H1 (cell line): Measurements from ENCODE around the gene SLC9A3. TPM values are rescaled to one million over a fixed set of nuclear protein-coding genes. Genes with fewer than 3 reads are reported as not detected.

Experiments used
- CTCF ChIA-PET: fragments of 300-600 bp; sonication (Branson Sonifier 250); formaldehyde crosslinking; loops from one replicate; lab custom pipeline; 2021; ENCODE audit not compliant: partially characterized antibody; lab: Charles Lee
- POLR2A ChIA-PET: fragments of 300-600 bp; sonication (Branson Sonifier 250); formaldehyde crosslinking; loops from one replicate; lab custom pipeline; 2021; ENCODE audit warnings: inconsistent platforms; ENCODE audit not compliant: partially characterized antibody; lab: Charles Lee
- DNase-seq, 2 experiments: peaks; one replicate each; pipeline versions ENCODE4 v3.0.0 to v3.0.0-alpha.2; 2010 to 2022; ENCODE audit warnings: low spot score in 2 of 2, low read depth in 1 of 2, mixed read lengths in 1 of 2
- FAIRE-seq: peaks from 2 replicates; lab custom pipeline; 2011; peaks lifted over from hg19 to GRCh38; lab: Jason Lieb, UNC
- H2AFZ ChIP-seq: 2 replicates; pipeline ENCODE4 v1.8.1; 2012; ENCODE audit warnings: low read length, inconsistent platforms
- H2AK5ac ChIP-seq: 2 replicates; pipeline ENCODE4 v1.6.1; 2013; ENCODE audit warnings: low read depth, low read length
- H2BK120ac ChIP-seq: replicated peaks from 2 replicates; pipeline ENCODE3; 2013; ENCODE audit warnings: low read depth, low read length, inconsistent platforms
- H2BK12ac ChIP-seq: 2 replicates; pipeline ENCODE4 v1.6.1; 2013; ENCODE audit warnings: low read depth, low read length
- H2BK15ac ChIP-seq: 2 replicates; pipeline ENCODE4 v1.6.1; 2013; ENCODE audit warnings: low read length
- H2BK20ac ChIP-seq: 2 replicates; pipeline ENCODE4 v1.6.1; 2013; ENCODE audit warnings: low read length
- H2BK5ac ChIP-seq: 2 replicates; pipeline ENCODE4 v1.6.1; 2013; ENCODE audit warnings: low read depth, low read length
- H3K14ac ChIP-seq: 2 replicates; pipeline ENCODE4 v1.6.1; 2013; ENCODE audit warnings: inconsistent platforms; ENCODE audit not compliant: insufficient read length
- H3K18ac ChIP-seq: 2 replicates; pipeline ENCODE4 v1.6.1; 2013; ENCODE audit warnings: low read length; ENCODE audit errors: extremely low read depth
- H3K23ac ChIP-seq: 2 replicates; pipeline ENCODE4 v1.6.1; 2013; ENCODE audit warnings: inconsistent platforms; ENCODE audit not compliant: insufficient read length
- H3K23me2 ChIP-seq: 2 replicates; pipeline ENCODE4 v1.6.1; 2013; ENCODE audit warnings: low read depth, low read length
- H3K27ac ChIP-seq: 2 replicates; pipeline ENCODE4 v1.6.1; 2011; ENCODE audit warnings: low read depth, low read length, inconsistent platforms
- H3K27me3 ChIP-seq, 4 experiments: replicated peaks in 1 of 4; 1 replicate in 1 of 4; 2 replicates in 3 of 4; pipeline versions ENCODE4 v1.6.1 to v1.8.1; 2011 to 2013; ENCODE audit warnings: low read length in 3 of 4, mild to moderate bottlenecking in 3 of 4, inconsistent platforms in 2 of 4, mixed read lengths in 2 of 4, moderate library complexity in 1 of 4; ENCODE audit not compliant: control insufficient read depth in 3 of 4, insufficient read depth in 3 of 4; ENCODE audit errors: extremely low read depth in 1 of 4
- H3K36me3 ChIP-seq, 4 experiments: 2 replicates each; pipeline versions ENCODE4 v1.6.1 to v1.8.1; 2011 to 2013; ENCODE audit warnings: mild to moderate bottlenecking in 4 of 4, low read length in 3 of 4, moderate library complexity in 2 of 4, control low read depth in 1 of 4, inconsistent platforms in 1 of 4; ENCODE audit not compliant: insufficient read depth in 4 of 4, control insufficient read depth in 2 of 4
- H3K4ac ChIP-seq: replicated peaks from 2 replicates; pipeline ENCODE3; 2013; ENCODE audit warnings: low read length, low read depth, mixed read lengths, inconsistent platforms; ENCODE audit not compliant: insufficient read length
- H3K4me1 ChIP-seq, 4 experiments: replicated peaks in 1 of 4; 1 replicate in 1 of 4; 2 replicates in 3 of 4; pipeline versions ENCODE4 v1.6.1 to v1.8.1; 2011 to 2013; ENCODE audit warnings: low read length in 3 of 4, inconsistent platforms in 2 of 4, mixed read lengths in 1 of 4; ENCODE audit not compliant: insufficient read depth in 4 of 4, control insufficient read depth in 3 of 4
- H3K4me2 ChIP-seq, 2 experiments: 2 replicates each; pipeline versions ENCODE4 v1.6.1 to v1.8.1; 2011 to 2013; ENCODE audit warnings: low read depth in 2 of 2, low read length in 2 of 2, control low read depth in 1 of 2, inconsistent platforms in 1 of 2, mild to moderate bottlenecking in 1 of 2; ENCODE audit not compliant: insufficient read depth in 1 of 2
- H3K4me3 ChIP-seq, 4 experiments: fragments of 200-600, 300-600 bp in 1 of 4; sonication (generic), shearing (Covaris generic), sonication (Bioruptor Twin) in 1 of 4; 2 replicates each; pipeline versions ENCODE4 v1.5.1 to v1.8.1; 2011 to 2016; ENCODE audit warnings: low read length in 4 of 4, low read depth in 3 of 4, control low read depth in 2 of 4, inconsistent platforms in 2 of 4, mild to moderate bottlenecking in 2 of 4, mixed read lengths in 1 of 4, moderate library complexity in 1 of 4; ENCODE audit not compliant: insufficient read depth in 2 of 4; ENCODE audit errors: extremely low read depth in 1 of 4
- H3K56ac ChIP-seq: replicated peaks from 2 replicates; pipeline ENCODE3; 2013; ENCODE audit warnings: low read depth, mild to moderate bottlenecking, mixed read lengths, low read length, inconsistent platforms; ENCODE audit not compliant: insufficient read length
- H3K79me1 ChIP-seq: 2 replicates; pipeline ENCODE4 v1.6.1; 2013; ENCODE audit warnings: low read depth, low read length, control low read depth
- H3K79me2 ChIP-seq, 2 experiments: 2 replicates each; pipeline versions ENCODE4 v1.6.1 to v1.8.1; 2012 to 2013; ENCODE audit warnings: low read length in 2 of 2, mild to moderate bottlenecking in 2 of 2, inconsistent platforms in 1 of 2; ENCODE audit not compliant: insufficient read depth in 2 of 2, control insufficient read depth in 1 of 2
- H3K9ac ChIP-seq, 4 experiments: replicated peaks in 1 of 4; 1 replicate in 1 of 4; 2 replicates in 3 of 4; pipeline versions ENCODE4 v1.6.1 to v1.8.1; 2011 to 2013; ENCODE audit warnings: low read depth in 3 of 4, low read length in 3 of 4, control low read depth in 2 of 4, mild to moderate bottlenecking in 2 of 4, moderate library complexity in 2 of 4, inconsistent platforms in 1 of 4; ENCODE audit errors: extremely low read depth in 1 of 4
- H3K9me3 ChIP-seq, 2 experiments: 2 replicates each; pipeline versions ENCODE4 v1.6.1 to v1.8.1; 2012 to 2013; ENCODE audit warnings: mild to moderate bottlenecking in 2 of 2, moderate library complexity in 2 of 2, control low read depth in 1 of 2, inconsistent platforms in 1 of 2, low read depth in 1 of 2, low read length in 1 of 2, mixed read lengths in 1 of 2; ENCODE audit not compliant: insufficient read depth in 2 of 2
- H4K20me1 ChIP-seq, 2 experiments: replicated peaks in 1 of 2; 2 replicates each; pipeline versions ENCODE3 to v1.8.1; 2011 to 2013; ENCODE audit warnings: inconsistent platforms in 2 of 2, low read length in 2 of 2, mild to moderate bottlenecking in 1 of 2; ENCODE audit not compliant: insufficient read depth in 2 of 2, control insufficient read depth in 1 of 2
- H4K5ac ChIP-seq: 2 replicates; pipeline ENCODE4 v1.6.1; 2013; ENCODE audit warnings: low read length, low read depth, mixed read lengths, inconsistent platforms; ENCODE audit not compliant: insufficient read length
- H4K8ac ChIP-seq: 2 replicates; pipeline ENCODE4 v1.8.0; 2013; ENCODE audit warnings: mild to moderate bottlenecking, moderate library complexity, low read length, inconsistent platforms; ENCODE audit not compliant: insufficient read depth; ENCODE audit errors: extremely low read depth
- H4K91ac ChIP-seq: replicated peaks from 2 replicates; pipeline ENCODE3; 2013; ENCODE audit warnings: low read length, mixed read lengths, inconsistent platforms; ENCODE audit not compliant: insufficient read length
- BACH1 ChIP-seq: IDR thresholded peaks from 2 replicates; pipeline ENCODE4 v1.6.1; 2012; ENCODE audit warnings: low read length, improper control_type of control experiment
- JUN ChIP-seq: IDR thresholded peaks from 2 replicates; pipeline ENCODE4 v1.6.1; 2011; ENCODE audit warnings: low read depth, mild to moderate bottlenecking, improper control_type of control experiment, low read length
- POLR2A ChIP-seq, 2 experiments: IDR thresholded peaks; 1 replicate in 1 of 2; 2 replicates in 1 of 2; pipeline ENCODE4 v1.6.1; 2011; ENCODE audit warnings: low read depth in 2 of 2, low read length in 2 of 2, mild to moderate bottlenecking in 2 of 2; ENCODE audit errors: control extremely low read depth in 1 of 2
- WGBS, 2 experiments: shearing (Covaris generic) in 1 of 2; methylation state at CpG; one replicate each; pipeline versions ENCODE4 v1.1.6 to v1.1.7; 2013 to 2015; ENCODE audit warnings: low lambda C conversion rate in 2 of 2, mixed read lengths in 2 of 2, inconsistent platforms in 1 of 2, low coverage in 1 of 2, missing lambda C conversion rate in 1 of 2; ENCODE audit not compliant: insufficient replicate concordance in 2 of 2, insufficient coverage in 1 of 2, insufficient read length in 1 of 2; ENCODE audit errors: extremely low coverage in 1 of 2, missing lambda C conversion rate in 1 of 2; 5-methylcytosine and 5-hydroxymethylcytosine counted together
- polyA plus RNA-seq, 7 experiments: library from polyadenylated mRNA; depleted of rRNA in 3 of 7; stranded (reverse) in 5 of 7; unstranded in 2 of 7; fragments of >200 nt in 5 of 7; fragments of 200-250 nt in 2 of 7; gene quantifications; 1 replicate in 5 of 7; 2 replicates in 1 of 7; 4 replicates in 1 of 7; pipeline versions ENCODE4 v1.2.1 to v1.2.3, GENCODE V29; 2011 to 2013; ENCODE audit warnings: missing spikeins in 2 of 7, mixed read lengths in 2 of 7
- total RNA-seq: library from RNA; stranded (reverse); fragmentation: NEBNext Ultra II Directional; extraction: Animal tissue kit (Norgen Biotek cat#: 25700); gene quantifications from 2 replicates; pipeline ENCODE4 v1.2.1, GENCODE V29; 2021
- TF ChIP-seq, protein P1 (sequence below): IDR thresholded peaks from 2 replicates; pipeline ENCODE4 v1.6.1; 2012; ENCODE audit warnings: low read length, inconsistent platforms

Gene SLC9A3
- total and polyA plus RNA-seq, 2 of the 8 experiments (the other 6 are each of a cell fraction or from before 2014, with no cell fraction given), result 0.95 to 1.0 TPM

GRCh38 chr5:570886-571285, 46.6 kb upstream of the SLC9A3 start:
- Histone ChIP-seq H3K14ac (no peak overlapping the region), H3K18ac (no peak overlapping the region), H2BK120ac (no peak overlapping the region), H2BK20ac (no peak overlapping the region), H3K23ac (no peak overlapping the region), H3K56ac (no peak overlapping the region), H2BK15ac (no peak overlapping the region), H4K5ac (no peak overlapping the region), H3K4me1 (no peaks in the 10 kb centered on the region), H3K27me3 (peaks cover 0 to 9% (median 4%) of the 10 kb centered on the region in 4 experiments; a peak in 4 of 7 replicates), H3K27ac (no peak overlapping the region), H3K23me2 (no peaks in the 10 kb centered on the region), H3K4me2 (no peak overlapping the region), H2AK5ac (no peak overlapping the region), H3K79me2 (no peaks in the 10 kb centered on the region), H4K91ac (no peak overlapping the region), H4K20me1 (no peaks in the 10 kb centered on the region), H2AFZ (no peak overlapping the region), H3K36me3 (no peaks in the 10 kb centered on the region), H3K9ac (no peak overlapping the region), H2BK12ac (no peak overlapping the region), H2BK5ac (no peak overlapping the region), H3K4ac (no peak overlapping the region), H3K4me3 (no peak overlapping the region), H3K79me1 (no peaks in the 10 kb centered on the region), H4K8ac (no peak overlapping the region), H3K9me3 (peaks cover 3 to 4% of the 10 kb centered on the region in 2 experiments; a peak in 2 of 4 replicates)
- POLR2A ChIA-PET, result no interaction called here
- no peak for FAIRE-seq
- TF ChIP-seq POLR2A (IDR thresholded peaks at IDR 0.05; ENCODE audit: control extremely low read depth in 1 of 2, low read depth in 2 of 2, low read length in 2 of 2) (no peak), JUN (no peak), BACH1 (no peak)
- TF ChIP-seq, protein P1, sequence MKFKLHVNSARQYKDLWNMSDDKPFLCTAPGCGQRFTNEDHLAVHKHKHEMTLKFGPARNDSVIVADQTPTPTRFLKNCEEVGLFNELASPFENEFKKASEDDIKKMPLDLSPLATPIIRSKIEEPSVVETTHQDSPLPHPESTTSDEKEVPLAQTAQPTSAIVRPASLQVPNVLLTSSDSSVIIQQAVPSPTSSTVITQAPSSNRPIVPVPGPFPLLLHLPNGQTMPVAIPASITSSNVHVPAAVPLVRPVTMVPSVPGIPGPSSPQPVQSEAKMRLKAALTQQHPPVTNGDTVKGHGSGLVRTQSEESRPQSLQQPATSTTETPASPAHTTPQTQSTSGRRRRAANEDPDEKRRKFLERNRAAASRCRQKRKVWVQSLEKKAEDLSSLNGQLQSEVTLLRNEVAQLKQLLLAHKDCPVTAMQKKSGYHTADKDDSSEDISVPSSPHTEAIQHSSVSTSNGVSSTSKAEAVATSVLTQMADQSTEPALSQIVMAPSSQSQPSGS, result no peak
- CTCF ChIA-PET, result interaction anchor here (0.9 kb wide), 1 partner anchor 142 kb away, joined by 3 read pairs; no protein-coding TSS in a partner anchor
- no peak for DNase-seq
- WGBS, 2 experiments, result 86% methylated on average over 8 of the region's 8 CpGs; no CpG with 5 or more reads in 1 of the 2 experiments
